HUES6 (cell line): ENCODE measurements around the gene ADSL.

Experiments used
- H3K27ac ChIP-seq: 2 replicates; pipeline ENCODE4 v1.7.0; 2013; ENCODE audit warnings: low read depth, mild to moderate bottlenecking, low read length, inconsistent platforms
- H3K27me3 ChIP-seq: 2 replicates; pipeline ENCODE4 v1.6.1; 2013; ENCODE audit warnings: low read length; ENCODE audit not compliant: control insufficient read depth, insufficient read depth
- H3K36me3 ChIP-seq: 2 replicates; pipeline ENCODE4 v1.6.1; 2013; ENCODE audit warnings: low read length; ENCODE audit not compliant: control insufficient read depth, insufficient read depth
- H3K4me1 ChIP-seq: 2 replicates; pipeline ENCODE4 v1.6.1; 2013; ENCODE audit warnings: low read length; ENCODE audit not compliant: control insufficient read depth, insufficient read depth
- H3K4me3 ChIP-seq: 2 replicates; pipeline ENCODE4 v1.5.1; 2013; ENCODE audit warnings: low read depth, low read length
- H3K9ac ChIP-seq: one replicate; pipeline ENCODE4 v1.6.1; 2013; ENCODE audit warnings: mild to moderate bottlenecking, low read length
- H3K9me3 ChIP-seq: 2 replicates; pipeline ENCODE4 v1.6.1; 2013; ENCODE audit warnings: low read depth, low read length; ENCODE audit not compliant: control insufficient read depth, insufficient read depth

The ADSL gene

GRCh38 chr22:40392618-40393017 lies 46.3 kb downstream of the ADSL start:
- H3K4me3 ChIP-seq: no peak overlapping the region
- no peaks in the 10 kb centered on the region for H3K9me3 ChIP-seq
- no peaks in the 10 kb centered on the region for H3K27me3 ChIP-seq
- no peak overlapping the region for H3K9ac ChIP-seq
- 0 out of 2 replicates have a peak, but pooled peaks cover 3% of the 10 kb centered on the region for H3K36me3 ChIP-seq
- no peak overlapping the region for H3K27ac ChIP-seq
- peaks cover 3% of the 10 kb centered on the region; the same call in 1 of the 2 replicates for H3K4me1 ChIP-seq

GRCh38 chr22:40394607-40395006 lies 48.3 kb downstream of the ADSL start:
- H3K9ac ChIP-seq: no peak overlapping the region
- H3K4me3 ChIP-seq: no peak overlapping the region
- no peaks in the 10 kb centered on the region for H3K27me3 ChIP-seq
- H3K36me3 ChIP-seq: 0 out of 2 replicates have a peak, but pooled peaks cover 3% of the 10 kb centered on the region
- H3K9me3 ChIP-seq: no peaks in the 10 kb centered on the region
- H3K4me1 ChIP-seq: peaks cover 4% of the 10 kb centered on the region; the same call in 1 of the 2 replicates
- no peak overlapping the region for H3K27ac ChIP-seq

- H3K9me3 ChIP-seq: no peaks in the 10 kb centered on the region
- no peaks in the 10 kb centered on the region for H3K27me3 ChIP-seq
- no peak overlapping the region for H3K9ac ChIP-seq
- H3K4me3 ChIP-seq: no peak overlapping the region
- no peak overlapping the region for H3K27ac ChIP-seq
- H3K4me1 ChIP-seq: peaks cover 4% of the 10 kb centered on the region; the same call in 1 of the 2 replicates
- H3K36me3 ChIP-seq: peaks cover 3% of the 10 kb centered on the region; the same call in 1 of the 2 replicates
Observed at GRCh38 chr22:40395607-40396006, 49.3 kb downstream of the ADSL start.

- H3K9me3 ChIP-seq: no peaks in the 10 kb centered on the region
- no peak overlapping the region for H3K27ac ChIP-seq
- peaks cover 4% of the 10 kb centered on the region; the same call in 1 of the 2 replicates for H3K4me1 ChIP-seq
- H3K36me3 ChIP-seq: peaks cover 12% of the 10 kb centered on the region
- H3K27me3 ChIP-seq: no peaks in the 10 kb centered on the region
- H3K4me3 ChIP-seq: no peak overlapping the region
- H3K9ac ChIP-seq: no peak overlapping the region
Observed at GRCh38 chr22:40396882-40397281, 50.6 kb downstream of the ADSL start.

- Histone ChIP-seq H3K27ac (no peak overlapping the region), H3K27me3 (no peaks in the 10 kb centered on the region), H3K4me3 (no peak overlapping the region), H3K36me3 (peaks cover 16% of the 10 kb centered on the region), H3K9ac (no peak overlapping the region), H3K4me1 (peaks cover 4% of the 10 kb centered on the region; the same call in 1 of the 2 replicates), H3K9me3 (no peaks in the 10 kb centered on the region)
Observed at GRCh38 chr22:40397396-40397795, 51.1 kb downstream of the ADSL start.

GRCh38 chr22:40399621-40400020 lies 53.3 kb downstream of the ADSL start:
- no peaks in the 10 kb centered on the region for H3K27me3 ChIP-seq
- H3K36me3 ChIP-seq: peaks cover 34% of the 10 kb centered on the region
- H3K9ac ChIP-seq: no peak overlapping the region
- no peak overlapping the region for H3K4me3 ChIP-seq
- H3K4me1 ChIP-seq: peaks cover 4% of the 10 kb centered on the region; the same call in 1 of the 2 replicates
- no peak overlapping the region for H3K27ac ChIP-seq
- no peaks in the 10 kb centered on the region for H3K9me3 ChIP-seq

- H3K27ac ChIP-seq: no peak overlapping the region
- peaks cover 4% of the 10 kb centered on the region; the same call in 1 of the 2 replicates for H3K4me1 ChIP-seq
- no peak overlapping the region for H3K9ac ChIP-seq
- H3K4me3 ChIP-seq: no peak overlapping the region
- no peaks in the 10 kb centered on the region for H3K9me3 ChIP-seq
- peaks cover 40% of the 10 kb centered on the region for H3K36me3 ChIP-seq
- H3K27me3 ChIP-seq: no peaks in the 10 kb centered on the region
Observed at GRCh38 chr22:40400159-40400558, 53.9 kb downstream of the ADSL start.

- Histone ChIP-seq H3K9me3 (no peaks in the 10 kb centered on the region), H3K4me1 (peaks cover 4% of the 10 kb centered on the region; the same call in 1 of the 2 replicates), H3K27me3 (no peaks in the 10 kb centered on the region), H3K4me3 (no peak overlapping the region), H3K27ac (no peak overlapping the region), H3K9ac (no peak overlapping the region), H3K36me3 (peaks cover 51% of the 10 kb centered on the region)
Observed at GRCh38 chr22:40401532-40401931, 55.2 kb downstream of the ADSL start.

- no peak overlapping the region for H3K4me3 ChIP-seq
- no peak overlapping the region for H3K27ac ChIP-seq
- no peaks in the 10 kb centered on the region for H3K9me3 ChIP-seq
- H3K27me3 ChIP-seq: no peaks in the 10 kb centered on the region
- no peak overlapping the region for H3K9ac ChIP-seq
- peaks cover 55% of the 10 kb centered on the region for H3K36me3 ChIP-seq
- H3K4me1 ChIP-seq: peaks cover 4% of the 10 kb centered on the region; the same call in 1 of the 2 replicates
Observed at GRCh38 chr22:40401981-40402406, 55.7 kb downstream of the ADSL start.

GRCh38 chr22:40403141-40403540 lies 56.8 kb downstream of the ADSL start:
- Histone ChIP-seq H3K9ac (no peak overlapping the region), H3K36me3 (peaks cover 67% of the 10 kb centered on the region), H3K4me1 (no peaks in the 10 kb centered on the region), H3K9me3 (no peaks in the 10 kb centered on the region), H3K27ac (no peak overlapping the region), H3K4me3 (no peak overlapping the region), H3K27me3 (no peaks in the 10 kb centered on the region)

GRCh38 chr22:40403651-40404050 lies 57.4 kb downstream of the ADSL start:
- Histone ChIP-seq H3K27ac (no peak overlapping the region), H3K36me3 (peaks cover 72% of the 10 kb centered on the region), H3K4me3 (no peak overlapping the region), H3K27me3 (no peaks in the 10 kb centered on the region), H3K9me3 (no peaks in the 10 kb centered on the region), H3K4me1 (no peaks in the 10 kb centered on the region), H3K9ac (no peak overlapping the region)
